ENCODE data around the gene RANBP1.

RANBP1 gene

DNA sequence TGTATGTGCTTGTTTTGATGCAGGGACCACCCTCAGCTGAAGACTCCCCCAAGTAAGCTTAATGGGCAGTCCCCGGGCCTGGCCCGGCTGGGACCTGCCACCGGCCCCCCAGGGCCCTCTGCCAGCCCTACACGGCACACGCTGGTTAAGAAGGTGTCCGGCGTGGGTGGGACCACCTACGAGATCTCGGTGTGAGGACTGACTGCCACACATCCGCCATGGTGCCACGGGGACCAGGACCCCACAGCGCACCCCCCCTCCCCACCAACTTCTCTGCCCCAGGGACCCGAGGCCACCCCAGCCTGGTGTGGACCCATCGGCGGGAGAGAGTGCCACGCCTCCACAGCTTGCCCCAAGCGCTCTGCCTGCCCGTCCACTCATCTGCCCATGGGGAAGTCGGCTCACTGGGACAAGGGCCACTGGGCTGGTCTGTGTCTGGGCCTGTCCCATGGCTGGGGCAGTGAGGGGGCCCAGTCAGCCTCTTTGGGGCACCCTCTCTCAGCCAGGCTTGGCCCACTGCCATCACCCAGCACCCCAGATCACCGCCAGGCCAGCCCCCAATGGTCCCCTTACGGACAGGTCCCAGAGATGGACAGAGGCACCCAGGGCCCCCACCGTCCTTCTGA is 29.4 kb downstream of the RANBP1 start:
- DNase-seq (ENCODE audit: low read depth) = no peak
- H3K4me3 ChIP-seq (ENCODE audit: low read depth, low read length) = no peak overlapping the region
- no peak for TF ChIP-seq CTCF (IDR thresholded peaks at IDR 0.05; ENCODE audit: low read depth, low read length, missing control alignments)

- no peak overlapping the region for H3K4me3 ChIP-seq (ENCODE audit: low read depth, low read length)
- no peak for TF ChIP-seq CTCF (IDR thresholded peaks at IDR 0.05; ENCODE audit: low read depth, low read length, missing control alignments)
- DNase-seq (ENCODE audit: low read depth) = no peak
These were observed 29.9 kb downstream of the RANBP1 start for GRCh38 chr22:20145832-20146223.

- no peak overlapping the region for H3K4me3 ChIP-seq (ENCODE audit: low read depth, low read length)
- DNase-seq (ENCODE audit: low read depth) = no peak
- no peak for TF ChIP-seq CTCF (IDR thresholded peaks at IDR 0.05; ENCODE audit: low read depth, low read length, missing control alignments)
These were observed 30.9 kb downstream of the RANBP1 start for GRCh38 chr22:20146777-20147176.

DNA sequence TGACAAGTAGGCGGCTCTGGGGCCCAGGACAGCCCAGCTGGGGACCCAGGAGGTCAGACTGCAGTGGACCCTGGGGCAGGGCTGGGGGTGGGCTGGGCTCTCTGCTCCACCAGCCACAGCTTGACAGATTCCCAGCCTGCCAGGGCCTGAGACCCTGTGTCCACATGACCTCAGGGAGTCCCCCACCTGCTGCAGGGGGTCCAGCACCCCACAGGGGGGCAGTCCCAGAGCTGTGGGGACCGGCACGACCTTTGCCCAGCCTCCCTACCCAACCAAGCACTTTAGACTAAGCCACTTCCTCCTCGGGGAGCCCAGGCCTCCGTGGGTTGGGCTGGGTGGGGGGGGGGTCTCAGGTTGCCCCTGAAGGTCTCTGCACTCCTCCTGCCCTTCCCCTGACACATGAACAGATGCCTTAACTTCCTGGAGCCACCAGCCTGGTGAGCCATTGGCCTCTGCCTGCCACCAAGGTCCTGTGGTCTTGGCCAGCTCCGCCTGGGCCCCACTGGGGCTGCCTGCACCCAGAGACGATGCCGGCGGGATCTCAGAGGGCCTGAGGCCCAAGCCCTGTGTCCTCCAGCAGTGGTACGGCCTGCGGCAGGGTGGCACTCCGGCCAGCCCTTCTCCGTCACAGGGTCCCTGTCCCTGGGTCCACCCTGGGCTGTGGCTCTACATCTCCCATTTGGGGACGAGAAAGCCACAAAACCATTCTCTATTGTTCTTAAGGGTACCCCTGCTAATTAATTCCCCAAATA is 31.5 kb downstream of the RANBP1 start:
- no peak for DNase-seq (ENCODE audit: low read depth)
- TF ChIP-seq CTCF (IDR thresholded peaks at IDR 0.05; ENCODE audit: low read depth, low read length, missing control alignments) = no peak
- no peak overlapping the region for H3K4me3 ChIP-seq (ENCODE audit: low read depth, low read length)

- H3K4me3 ChIP-seq (ENCODE audit: low read depth, low read length) = no peak overlapping the region
- no peak for DNase-seq (ENCODE audit: low read depth)
- TF ChIP-seq CTCF (IDR thresholded peaks at IDR 0.05; ENCODE audit: low read depth, low read length, missing control alignments) = no peak
These were observed 32.5 kb downstream of the RANBP1 start for GRCh38 chr22:20148414-20148813.

DNA sequence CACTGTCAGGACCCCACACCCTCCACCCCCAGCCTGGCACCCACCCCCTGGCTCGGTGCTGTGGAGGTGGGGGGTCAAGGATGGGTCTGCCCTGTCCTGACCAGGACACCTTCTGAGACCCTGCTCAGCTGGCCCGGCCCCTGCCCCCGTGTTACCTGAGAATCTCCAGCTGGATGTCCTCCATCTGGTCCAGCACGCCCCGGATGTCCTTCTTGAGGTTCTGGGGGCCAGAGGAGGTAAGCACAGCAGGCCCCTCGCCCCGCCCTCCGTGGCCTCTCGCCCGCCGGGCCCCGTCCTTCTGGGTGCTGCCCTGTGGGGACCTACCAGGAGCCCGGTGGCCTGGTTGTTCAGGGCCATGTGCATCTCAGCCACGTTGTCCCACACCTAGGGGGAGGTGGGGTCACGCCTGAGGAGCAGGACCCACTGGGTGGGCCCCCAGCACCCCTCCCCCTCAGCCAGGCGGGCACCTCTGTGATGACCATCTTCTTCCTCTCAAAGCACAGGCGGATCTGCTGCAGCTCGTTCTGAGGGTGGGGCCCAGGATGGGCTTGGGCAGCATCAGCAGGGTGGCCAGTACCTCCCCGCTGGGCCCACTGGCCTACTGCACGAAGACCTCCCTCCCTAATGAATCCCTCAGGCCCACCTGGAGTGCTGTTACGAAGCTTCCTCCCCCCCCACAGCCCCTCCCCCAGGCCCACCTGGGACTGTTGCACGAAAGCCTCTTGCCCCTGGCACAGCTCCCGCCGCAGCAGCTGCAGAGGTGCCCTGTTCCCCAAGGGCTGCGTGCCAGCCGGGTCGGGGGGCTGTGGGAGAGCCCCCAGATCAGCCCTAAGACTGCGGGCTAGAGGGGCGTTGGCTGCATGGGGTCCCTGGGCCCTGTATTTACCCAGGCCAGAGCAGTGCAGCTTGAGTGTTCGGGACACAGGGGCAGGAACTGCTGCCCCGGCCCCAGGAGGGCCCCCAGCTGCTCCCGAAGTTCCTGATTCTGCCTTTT is 33.6 kb downstream of the RANBP1 start:
- no peak for DNase-seq (ENCODE audit: low read depth)
- no peak for TF ChIP-seq CTCF (IDR thresholded peaks at IDR 0.05; ENCODE audit: low read depth, low read length, missing control alignments)
- no peak overlapping the region for H3K4me3 ChIP-seq (ENCODE audit: low read depth, low read length)
